Activated naive CD8-positive, alpha-beta T cell treated with anti-CD3 and anti-CD28 coated beads, Interleukin-2, amount 10 ng/mL, durations not matched to agents 7 days and 5 days (primary cell): ENCODE measurements around the gene ZNF292. TPM values are rescaled to one million over a fixed set of nuclear protein-coding genes. Genes with fewer than 3 reads are reported as not detected.
"Not testable (repeated sequence)": the region's sequence is repeated elsewhere in the genome, so short reads cannot be mapped to it uniquely, and the experiment has no call there.

Experiments
- ATAC-seq: fragments of 150-1000 bp; cut with Tn5 transposase; one replicate; pipeline ENCODE4 v1.10.0; 2021; ENCODE audit warnings: low read depth, moderate library complexity
- POLR2A ChIA-PET: fragments of 350-600 bp; sonication (Branson Sonifier 250); formaldehyde crosslinking; loops from one replicate; lab custom pipeline; 2021; ENCODE audit warnings: antibody characterized with exemption; lab: Charles Lee
- DNase-seq: peaks from one replicate; pipeline ENCODE4 v3.0.0; 2021
- H3K27ac Mint-ChIP-seq: one replicate; pipeline ENCODE4 v1.8.0; 2022; ENCODE audit warnings: mild to moderate bottlenecking, mixed read lengths
- H3K27me3 Mint-ChIP-seq: one replicate; pipeline ENCODE4 v1.8.0; 2022; ENCODE audit warnings: mild to moderate bottlenecking, moderate library complexity, mixed read lengths
- H3K36me3 Mint-ChIP-seq: one replicate; pipeline ENCODE4 v1.8.0; 2021; ENCODE audit warnings: mild to moderate bottlenecking, mixed read lengths
- H3K4me1 Mint-ChIP-seq: one replicate; pipeline ENCODE4 v1.8.0; 2021; ENCODE audit warnings: mixed read lengths
- H3K4me3 Mint-ChIP-seq: one replicate; pipeline ENCODE4 v1.8.0; 2022; ENCODE audit warnings: mild to moderate bottlenecking, moderate library complexity, mixed read lengths
- H3K9me3 Mint-ChIP-seq: one replicate; pipeline ENCODE4 v1.8.0; 2021; ENCODE audit warnings: mixed read lengths
- total RNA-seq, 2 experiments: library from RNA; stranded (reverse); gene quantifications; one replicate each; pipeline ENCODE4 v1.2.3, GENCODE V29; 2021

Gene ZNF292
- total RNA-seq, 2 experiments from 2014 or later = 70.2 to 77.6 TPM

DNA sequence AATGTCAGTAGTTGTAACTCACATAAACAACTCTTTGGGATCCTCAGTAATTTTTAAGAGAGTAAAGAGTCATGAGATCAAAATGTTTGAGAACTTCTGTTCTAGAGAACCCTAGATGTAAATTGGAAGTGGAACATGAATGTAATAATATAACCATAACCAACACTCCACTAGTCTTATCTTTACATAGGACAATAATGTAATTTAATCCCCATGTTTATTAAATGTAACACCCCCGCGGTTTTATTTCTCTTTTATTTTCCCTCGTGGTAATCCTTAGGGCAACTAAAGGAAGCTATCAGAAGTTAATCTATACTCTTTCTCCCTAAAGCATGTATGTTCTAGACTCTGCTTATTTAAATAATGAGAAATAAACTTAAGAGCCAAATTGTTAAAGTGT lies 54.4 kb downstream of the ZNF292 start:
- no peak for DNase-seq
- H3K36me3 Mint-ChIP-seq = peaks cover 33% of the 10 kb centered on the region
- H3K9me3 Mint-ChIP-seq = no peaks in the 10 kb centered on the region
- no peak for ATAC-seq
- H3K27ac Mint-ChIP-seq = no peak overlapping the region
- peaks cover 25% of the 10 kb centered on the region for H3K4me1 Mint-ChIP-seq
- no peaks in the 10 kb centered on the region for H3K27me3 Mint-ChIP-seq
- no peak overlapping the region for H3K4me3 Mint-ChIP-seq
- POLR2A ChIA-PET = no interaction called here

DNA sequence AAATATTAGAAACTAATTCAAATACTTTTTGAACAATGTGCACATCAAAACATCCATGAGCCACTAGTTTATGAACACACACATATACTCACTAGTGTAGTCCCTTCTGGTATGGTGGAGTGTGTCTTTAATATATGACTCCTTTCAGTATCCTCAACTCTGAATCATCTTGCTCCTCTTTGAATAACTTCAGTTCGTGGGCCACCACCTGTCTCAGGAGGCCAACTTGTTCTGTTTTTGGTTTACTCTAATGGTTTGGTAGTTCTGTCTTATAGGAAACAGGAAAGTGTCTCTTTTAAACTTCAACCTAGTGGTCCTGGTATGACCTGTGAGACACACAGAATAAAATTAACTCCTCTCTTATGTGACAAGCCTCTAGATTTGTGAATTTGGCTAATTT lies 55.6 kb downstream of the ZNF292 start:
- H3K4me1 Mint-ChIP-seq = peaks cover 25% of the 10 kb centered on the region
- no peak overlapping the region for H3K27ac Mint-ChIP-seq
- no peak for ATAC-seq

DNA sequence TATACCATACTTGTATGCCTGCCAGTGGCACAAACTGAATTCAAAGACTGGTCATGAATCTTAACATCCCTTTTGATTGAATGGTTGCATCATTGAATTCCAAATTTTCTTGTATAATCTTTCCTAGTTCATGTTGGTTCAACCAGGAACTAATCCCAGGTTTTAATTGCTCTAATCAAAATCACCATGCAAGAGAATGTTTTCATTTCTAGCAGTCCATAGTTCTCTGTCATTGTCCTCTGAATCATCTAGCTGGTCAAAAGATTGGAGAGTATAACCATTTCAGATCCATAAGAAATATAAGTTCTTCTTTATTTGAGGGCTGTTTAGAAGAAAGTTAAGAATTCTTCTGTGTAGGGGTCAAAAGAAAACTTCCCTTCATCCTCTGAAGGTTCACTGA lies 57.2 kb downstream of the ZNF292 start:
- Mint-ChIP-seq H3K4me1 (peaks cover 21% of the 10 kb centered on the region), H3K9me3 (no peaks in the 10 kb centered on the region), H3K4me3 (no peak overlapping the region), H3K27ac (no peak overlapping the region), H3K36me3 (peaks cover 22% of the 10 kb centered on the region), H3K27me3 (no peaks in the 10 kb centered on the region)
- POLR2A ChIA-PET = no interaction called here
- ATAC-seq (no peak), DNase-seq (no peak)

More for the DNA sequence above, 55.6 kb downstream of the ZNF292 start:
- H3K27me3 Mint-ChIP-seq = no peaks in the 10 kb centered on the region
- POLR2A ChIA-PET = no interaction called here
- no peak overlapping the region for H3K4me3 Mint-ChIP-seq
- H3K9me3 Mint-ChIP-seq = no peaks in the 10 kb centered on the region
- H3K36me3 Mint-ChIP-seq = peaks cover 31% of the 10 kb centered on the region
- no peak for DNase-seq

DNA sequence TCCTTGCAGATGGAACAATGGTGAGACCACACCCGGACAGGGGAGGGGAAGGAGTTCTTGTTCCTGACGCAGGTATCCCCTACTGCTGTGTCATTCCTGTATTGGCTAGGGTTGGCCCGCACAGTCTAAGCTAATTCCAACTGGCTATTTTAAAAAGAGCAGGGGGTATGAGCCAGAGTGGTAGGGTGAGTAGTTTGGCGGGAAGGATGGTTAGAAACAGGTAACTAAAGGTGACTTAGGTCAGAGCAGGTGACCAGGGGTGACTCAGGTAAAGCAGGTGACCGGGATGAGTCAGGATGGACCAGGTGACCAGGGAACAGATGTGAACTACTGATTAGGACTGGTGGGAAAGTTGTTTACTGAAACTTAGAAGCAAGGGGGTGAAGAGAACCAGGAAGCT lies 58.0 kb downstream of the ZNF292 start:
- POLR2A ChIA-PET = no interaction called here
- no peaks in the 10 kb centered on the region for H3K9me3 Mint-ChIP-seq
- ATAC-seq (no peak), DNase-seq (no peak)
- no peak overlapping the region for H3K4me3 Mint-ChIP-seq
- no peak overlapping the region for H3K27ac Mint-ChIP-seq
- peaks cover 20% of the 10 kb centered on the region for H3K36me3 Mint-ChIP-seq
- peaks cover 21% of the 10 kb centered on the region for H3K4me1 Mint-ChIP-seq
- no peaks in the 10 kb centered on the region for H3K27me3 Mint-ChIP-seq

DNA sequence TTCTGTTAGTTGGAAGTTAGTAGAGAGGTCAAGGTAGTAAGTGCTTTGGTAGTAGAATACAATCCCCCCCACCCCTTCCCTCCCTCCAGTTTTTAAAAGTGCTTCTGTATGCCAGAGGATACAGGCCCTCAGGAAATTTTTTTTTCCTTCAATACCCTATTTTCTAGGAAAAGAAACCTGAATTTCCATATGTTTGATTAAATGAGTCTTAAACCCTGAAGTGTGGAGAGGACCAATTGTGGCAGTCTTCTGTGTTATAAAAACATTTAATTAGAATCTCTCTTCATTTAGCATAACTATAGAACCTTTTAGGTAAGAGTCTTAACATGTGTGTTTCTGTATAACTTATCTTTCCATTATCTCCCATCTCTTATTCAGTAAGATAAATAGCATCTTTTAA lies 59.5 kb downstream of the ZNF292 start:
- H3K27me3 Mint-ChIP-seq = no peaks in the 10 kb centered on the region
- peaks cover 14% of the 10 kb centered on the region for H3K4me1 Mint-ChIP-seq
- no peak for DNase-seq
- H3K27ac Mint-ChIP-seq = no peak overlapping the region
- peaks cover 20% of the 10 kb centered on the region for H3K36me3 Mint-ChIP-seq
- H3K9me3 Mint-ChIP-seq = no peaks in the 10 kb centered on the region
- H3K4me3 Mint-ChIP-seq = no peak overlapping the region
- POLR2A ChIA-PET = no interaction called here
- ATAC-seq = no peak

DNA sequence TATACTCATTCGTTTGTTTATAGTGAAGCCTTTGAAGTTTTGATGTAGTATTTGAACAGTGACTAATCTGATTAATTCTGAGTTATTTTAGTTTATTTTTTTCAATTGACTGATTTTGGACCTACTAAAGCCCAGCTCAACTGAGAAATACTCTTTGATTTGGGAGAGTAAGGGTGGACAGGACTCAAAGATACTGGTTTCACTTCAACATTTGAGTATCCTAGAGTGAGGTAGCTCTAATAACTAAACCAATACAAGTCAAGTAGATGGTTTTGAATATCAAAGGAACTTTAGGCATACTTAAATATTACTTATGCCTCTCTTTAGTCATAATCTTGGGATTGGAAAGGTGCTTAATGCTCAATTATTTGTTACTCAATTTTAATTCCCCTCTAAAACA lies 65.6 kb downstream of the ZNF292 start:
- Mint-ChIP-seq H3K9me3 (no peaks in the 10 kb centered on the region), H3K4me1 (peaks cover 1% of the 10 kb centered on the region), H3K27ac (no peak overlapping the region), H3K36me3 (peaks cover 41% of the 10 kb centered on the region), H3K27me3 (no peaks in the 10 kb centered on the region), H3K4me3 (no peak overlapping the region)
- no peak for ATAC-seq
- POLR2A ChIA-PET = no interaction called here
- no peak for DNase-seq

DNA sequence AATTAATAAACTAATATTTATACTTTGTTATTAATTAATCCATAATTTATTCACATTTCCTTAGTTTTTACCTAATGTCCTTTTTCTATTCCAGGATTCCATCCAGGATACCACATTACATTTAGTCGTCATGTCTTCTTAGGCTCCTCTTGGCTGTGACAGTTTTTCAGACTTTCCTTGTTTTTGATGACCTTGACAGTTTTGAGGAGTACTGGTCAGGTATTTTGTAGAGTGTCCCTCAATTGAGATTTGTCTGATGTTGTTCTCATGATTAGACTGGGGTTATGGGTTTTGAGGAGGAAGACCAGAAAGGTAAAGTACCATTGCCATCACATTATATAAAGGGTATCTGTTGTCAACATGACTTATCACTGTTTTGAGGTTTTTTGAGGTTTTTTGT lies 67.3 kb downstream of the ZNF292 start:
- H3K9me3 Mint-ChIP-seq = no peaks in the 10 kb centered on the region
- peaks cover 44% of the 10 kb centered on the region for H3K36me3 Mint-ChIP-seq
- ATAC-seq (no peak), DNase-seq (no peak)
- no peak overlapping the region for H3K4me3 Mint-ChIP-seq
- no peaks in the 10 kb centered on the region for H3K27me3 Mint-ChIP-seq
- H3K27ac Mint-ChIP-seq = no peak overlapping the region
- peaks cover 1% of the 10 kb centered on the region for H3K4me1 Mint-ChIP-seq
- POLR2A ChIA-PET = no interaction called here

DNA sequence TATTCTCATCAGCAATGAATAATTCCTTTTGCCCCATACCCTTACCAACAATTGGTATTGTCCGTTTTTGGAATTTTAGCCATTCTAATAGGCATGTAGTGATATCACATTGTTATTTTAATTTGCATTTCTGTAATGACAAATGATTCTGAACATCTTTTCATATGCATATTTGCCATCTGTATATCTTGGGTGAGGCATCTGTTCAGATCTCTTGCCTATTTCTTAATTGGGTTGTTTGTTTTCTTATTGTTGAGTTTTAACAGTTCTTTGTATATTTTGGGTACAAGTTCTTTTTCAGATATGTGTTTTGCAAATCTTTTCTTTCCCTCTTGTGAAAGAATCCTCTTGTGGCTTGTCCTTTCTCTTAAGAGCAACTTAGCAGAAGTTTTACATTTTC lies 69.6 kb downstream of the ZNF292 start:
- ATAC-seq (no peak), DNase-seq (no peak)
- POLR2A ChIA-PET = no interaction called here
- Mint-ChIP-seq H3K9me3 (peaks cover 1% of the 10 kb centered on the region), H3K27ac (no peak overlapping the region), H3K4me3 (no peak overlapping the region), H3K27me3 (no peaks in the 10 kb centered on the region), H3K4me1 (peaks cover 3% of the 10 kb centered on the region), H3K36me3 (peaks cover 57% of the 10 kb centered on the region)

DNA sequence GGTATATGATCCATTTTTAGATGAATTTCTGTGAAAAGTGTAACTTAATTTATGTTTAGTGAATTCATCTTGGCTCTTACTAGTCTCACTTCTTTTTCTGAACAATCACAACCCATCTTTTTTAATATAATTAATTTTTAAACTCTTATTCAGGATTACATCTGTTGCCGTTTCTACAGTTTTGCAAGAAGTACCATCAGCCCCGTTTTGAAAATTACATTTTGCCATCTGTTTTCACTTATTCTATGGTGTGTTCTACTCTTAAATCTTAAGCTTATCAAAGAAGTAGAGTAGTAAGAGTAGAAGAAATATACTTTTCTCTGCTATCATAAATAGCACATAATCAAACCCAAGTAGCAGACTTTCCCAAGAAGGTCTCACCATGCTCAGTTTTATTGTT lies 70.1 kb downstream of the ZNF292 start:
- DNase-seq = no peak
- peaks cover 1% of the 10 kb centered on the region for H3K9me3 Mint-ChIP-seq
- no peak overlapping the region for H3K27ac Mint-ChIP-seq
- ATAC-seq = no peak
- H3K36me3 Mint-ChIP-seq = peaks cover 57% of the 10 kb centered on the region
- peaks cover 3% of the 10 kb centered on the region for H3K4me1 Mint-ChIP-seq
- POLR2A ChIA-PET = no interaction called here
- no peaks in the 10 kb centered on the region for H3K27me3 Mint-ChIP-seq
- no peak overlapping the region for H3K4me3 Mint-ChIP-seq

DNA sequence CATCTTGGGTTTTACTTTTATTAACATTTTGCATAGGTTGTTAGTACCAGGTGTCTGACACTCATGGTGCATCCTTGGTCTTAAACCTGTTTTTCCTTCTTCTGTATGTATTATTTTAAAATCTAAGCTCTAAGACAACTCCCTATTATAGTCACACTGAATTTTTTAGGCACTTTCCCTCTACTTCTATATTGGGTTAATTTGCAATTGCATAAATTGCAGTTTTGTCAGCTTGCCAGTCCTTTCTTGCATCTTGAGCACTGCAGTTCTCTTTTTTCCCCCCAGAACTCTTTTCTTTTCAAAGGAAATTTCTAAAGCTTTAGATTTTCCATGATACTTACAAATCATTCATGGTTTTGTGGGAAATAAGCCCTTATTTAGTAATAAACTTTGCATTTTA lies 70.6 kb downstream of the ZNF292 start:
- H3K36me3 Mint-ChIP-seq = peaks cover 56% of the 10 kb centered on the region
- POLR2A ChIA-PET = no interaction called here
- H3K27me3 Mint-ChIP-seq = no peaks in the 10 kb centered on the region
- no peak overlapping the region for H3K4me3 Mint-ChIP-seq
- H3K9me3 Mint-ChIP-seq = peaks cover 1% of the 10 kb centered on the region
- no peak for DNase-seq
- no peak for ATAC-seq
- peaks cover 3% of the 10 kb centered on the region for H3K4me1 Mint-ChIP-seq
- H3K27ac Mint-ChIP-seq = no peak overlapping the region

DNA sequence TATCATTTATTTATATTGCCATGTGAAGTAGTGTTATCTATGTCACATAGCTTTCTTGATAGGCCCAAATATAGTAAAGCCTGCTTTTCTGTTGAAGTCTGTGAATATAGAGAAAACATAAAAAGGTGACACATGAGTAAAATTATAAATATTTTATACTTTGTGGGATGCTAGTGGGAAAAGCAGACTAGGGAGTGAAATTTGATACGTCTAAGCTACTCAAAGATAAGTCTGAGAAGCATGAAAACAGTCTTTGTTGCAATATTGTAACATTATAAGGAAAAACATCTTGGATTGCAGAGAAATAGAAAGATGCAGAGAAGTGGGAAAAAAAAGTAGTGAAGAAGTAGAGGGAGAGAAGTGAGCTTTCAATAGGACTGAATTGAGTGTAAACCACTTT lies 75.4 kb downstream of the ZNF292 start:
- Mint-ChIP-seq H3K27ac (no peak overlapping the region), H3K36me3 (peaks cover 36% of the 10 kb centered on the region)

DNA sequence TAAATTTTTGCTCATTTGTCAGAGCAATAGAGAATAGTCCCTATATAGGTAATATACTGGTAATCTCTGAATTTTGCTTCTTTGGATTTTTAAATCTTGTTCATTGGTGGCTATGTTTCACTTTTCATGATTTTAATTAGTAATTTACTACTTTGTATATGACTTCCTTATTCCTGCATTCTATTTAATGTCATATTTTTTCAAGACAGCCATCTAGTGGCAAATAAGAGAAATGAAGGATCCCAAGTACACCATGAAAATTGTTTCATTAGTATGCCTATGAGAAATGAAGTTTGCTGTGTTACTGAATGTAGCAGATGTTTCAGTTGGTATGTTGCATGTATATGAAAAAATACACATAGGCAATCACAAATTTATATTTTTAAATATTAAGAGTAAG lies 82.4 kb downstream of the ZNF292 start:
- no peak for DNase-seq
- POLR2A ChIA-PET = interaction anchor here (0.7 kb wide), 1 partner anchor 1618 kb away, joined by 4 read pairs; no protein-coding TSS in a partner anchor
- H3K4me1 Mint-ChIP-seq = peaks cover 2% of the 10 kb centered on the region
- H3K27ac Mint-ChIP-seq = no peak overlapping the region
- H3K9me3 Mint-ChIP-seq = no peaks in the 10 kb centered on the region
- ATAC-seq = no peak
- no peaks in the 10 kb centered on the region for H3K27me3 Mint-ChIP-seq
- H3K4me3 Mint-ChIP-seq = no peak overlapping the region
- peaks cover 22% of the 10 kb centered on the region for H3K36me3 Mint-ChIP-seq

More for the DNA sequence above, 75.4 kb downstream of the ZNF292 start:
- POLR2A ChIA-PET = no interaction called here
- peaks cover 1% of the 10 kb centered on the region for H3K9me3 Mint-ChIP-seq
- H3K4me1 Mint-ChIP-seq = peaks cover 2% of the 10 kb centered on the region
- H3K27me3 Mint-ChIP-seq = no peaks in the 10 kb centered on the region
- DNase-seq (no peak), ATAC-seq (no peak)
- H3K4me3 Mint-ChIP-seq = no peak overlapping the region

DNA sequence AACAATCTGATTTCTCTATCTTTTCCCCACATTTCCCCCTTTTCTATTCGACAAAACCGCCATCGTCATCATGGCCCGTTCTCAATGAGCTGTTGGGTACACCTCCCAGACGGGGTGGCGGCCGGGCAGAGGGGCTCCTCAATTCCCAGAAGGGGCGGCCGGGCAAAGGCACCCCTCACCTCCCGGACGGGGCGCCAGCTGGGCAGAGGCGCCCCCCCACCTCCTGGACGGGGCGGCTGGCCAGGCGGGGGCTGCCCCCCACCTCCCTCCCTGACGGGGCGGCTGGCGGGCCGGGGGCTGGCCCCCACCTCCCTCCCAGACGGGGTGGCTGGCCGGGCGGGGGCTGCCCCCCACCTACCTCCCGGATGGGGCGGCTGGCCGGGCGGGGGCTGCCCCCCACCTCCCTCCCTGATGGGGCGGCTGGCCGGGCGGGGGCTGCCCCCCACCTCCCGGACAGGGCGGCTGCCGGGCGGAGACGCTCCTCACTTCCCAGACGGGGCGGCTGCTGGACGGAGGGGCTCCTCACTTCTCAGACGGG lies 83.8 kb downstream of the ZNF292 start:
- H3K27ac Mint-ChIP-seq, H3K27me3 Mint-ChIP-seq, H3K9me3 Mint-ChIP-seq, H3K4me3 Mint-ChIP-seq, DNase-seq, POLR2A ChIA-PET, ATAC-seq, H3K4me1 Mint-ChIP-seq: not testable (repeated sequence)
- H3K36me3 Mint-ChIP-seq = peaks cover 20% of the 10 kb centered on the region

DNA sequence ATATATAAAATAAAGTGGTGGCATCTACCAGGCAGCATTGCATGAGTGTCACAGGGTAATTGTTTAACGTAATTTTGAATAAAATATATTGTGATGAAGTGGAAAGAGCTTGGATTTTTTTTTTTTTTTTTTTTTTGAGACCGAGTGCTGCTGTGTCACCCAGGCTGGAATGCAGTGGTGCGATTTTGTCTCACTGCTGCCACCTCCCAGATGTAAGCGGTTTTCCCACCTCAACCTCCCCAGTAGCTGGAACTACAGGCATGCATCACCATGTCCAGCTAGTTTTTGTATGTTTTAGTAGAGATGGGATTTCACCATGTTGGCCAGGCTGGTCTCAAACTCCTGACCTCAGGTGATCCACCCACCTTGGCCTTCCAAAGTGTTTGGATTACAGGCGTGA lies 85.9 kb downstream of the ZNF292 start:
- Mint-ChIP-seq H3K4me1 (no peaks in the 10 kb centered on the region), H3K27me3 (no peaks in the 10 kb centered on the region), H3K4me3 (no peak overlapping the region), H3K27ac (no peak overlapping the region), H3K36me3 (peaks cover 20% of the 10 kb centered on the region), H3K9me3 (no peaks in the 10 kb centered on the region)
- POLR2A ChIA-PET = interaction anchor here (0.7 kb wide), 1 partner anchor 159 kb away, joined by 4 read pairs; no protein-coding TSS in a partner anchor
- no peak for DNase-seq
- ATAC-seq = no peak

DNA sequence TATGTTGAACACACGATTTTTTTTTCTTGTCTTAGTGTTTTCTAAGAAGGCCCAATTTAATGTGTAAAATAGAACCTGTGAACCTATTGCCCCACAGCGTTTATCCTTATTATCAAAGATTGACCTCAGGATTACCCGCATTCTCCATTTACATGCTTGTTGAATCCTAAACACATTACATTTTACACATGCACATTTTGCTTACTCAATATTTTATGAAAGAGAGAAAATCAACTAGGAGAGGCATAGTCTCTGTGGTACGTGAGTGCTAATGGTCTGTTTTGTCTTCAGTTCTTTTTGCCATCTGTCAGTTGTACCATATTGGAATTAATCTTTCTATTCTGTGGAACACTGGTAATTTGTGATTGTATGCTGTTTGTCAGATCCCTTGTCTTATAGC lies 86.9 kb downstream of the ZNF292 start:
- no peak for DNase-seq
- H3K36me3 Mint-ChIP-seq = peaks cover 27% of the 10 kb centered on the region
- POLR2A ChIA-PET = no interaction called here
- H3K4me3 Mint-ChIP-seq = no peak overlapping the region
- H3K9me3 Mint-ChIP-seq = no peaks in the 10 kb centered on the region
- no peak overlapping the region for H3K27ac Mint-ChIP-seq
- H3K27me3 Mint-ChIP-seq = no peaks in the 10 kb centered on the region
- H3K4me1 Mint-ChIP-seq = no peaks in the 10 kb centered on the region
- no peak for ATAC-seq
